ENCODE data around the gene OLFML2A.

Gene OLFML2A

GRCh38 chr9:124800306-124801259 is 23.6 kb downstream of the OLFML2A start:
- Histone ChIP-seq H3K9me3 (ENCODE audit: insufficient read depth, low read depth, low read length) (no peaks in the 10 kb centered on the region), H3F3A (ENCODE audit: low read depth) (no peaks in the 10 kb centered on the region), H3K4me2 (ENCODE audit: low read depth, low read length, poor library complexity, severe bottlenecking) (no peak overlapping the region), H4K20me1 (ENCODE audit: insufficient read depth, low read length, poor library complexity, severe bottlenecking) (no peaks in the 10 kb centered on the region), H3K27me3 (ENCODE audit: insufficient read depth, low read length, poor library complexity, severe bottlenecking) (no peaks in the 10 kb centered on the region), H2AFZ (ENCODE audit: low read length) (no peak overlapping the region), H3K79me2 (ENCODE audit: insufficient read depth, low read length) (no peaks in the 10 kb centered on the region), H3K36me3 (ENCODE audit: insufficient read depth, low read length) (no peaks in the 10 kb centered on the region), H3K9ac (ENCODE audit: low read depth, low read length, poor library complexity, severe bottlenecking) (no peak overlapping the region), H3K9me2 (replicated peaks; ENCODE audit: low read depth, low read length) (no peaks in the 10 kb centered on the region), H3K4me1 (ENCODE audit: insufficient read depth, low read length, poor library complexity, severe bottlenecking) (no peaks in the 10 kb centered on the region), H3K4me3 (ENCODE audit: low read length, poor library complexity, severe bottlenecking) (no peak overlapping the region)
- no peak for TF ChIP-seq CTCF (conservative IDR thresholded peaks at IDR 0.05; ENCODE audit: low read length)
- TF ChIP-seq EZH2phosphoT487 (IDR thresholded peaks at IDR 0.05; ENCODE audit: borderline replicate concordance): no peak

- no peak overlapping the region for H2AFZ ChIP-seq (ENCODE audit: low read length)
- H3K9me3 ChIP-seq (ENCODE audit: insufficient read depth, low read depth, low read length): no peaks in the 10 kb centered on the region
- TF ChIP-seq EZH2phosphoT487 (IDR thresholded peaks at IDR 0.05; ENCODE audit: borderline replicate concordance): no peak
- no peak for TF ChIP-seq CTCF (conservative IDR thresholded peaks at IDR 0.05; ENCODE audit: low read length)
- H3F3A ChIP-seq (ENCODE audit: low read depth): no peaks in the 10 kb centered on the region
- H3K27me3 ChIP-seq (ENCODE audit: insufficient read depth, low read length, poor library complexity, severe bottlenecking): no peaks in the 10 kb centered on the region
- H4K20me1 ChIP-seq (ENCODE audit: insufficient read depth, low read length, poor library complexity, severe bottlenecking): no peaks in the 10 kb centered on the region
- no peaks in the 10 kb centered on the region for H3K79me2 ChIP-seq (ENCODE audit: insufficient read depth, low read length)
- H3K4me2 ChIP-seq (ENCODE audit: low read depth, low read length, poor library complexity, severe bottlenecking): no peak overlapping the region
- H3K36me3 ChIP-seq (ENCODE audit: insufficient read depth, low read length): no peaks in the 10 kb centered on the region
- no peaks in the 10 kb centered on the region for H3K4me1 ChIP-seq (ENCODE audit: insufficient read depth, low read length, poor library complexity, severe bottlenecking)
- H3K9ac ChIP-seq (ENCODE audit: low read depth, low read length, poor library complexity, severe bottlenecking): no peak overlapping the region
- H3K9me2 ChIP-seq (replicated peaks; ENCODE audit: low read depth, low read length): no peaks in the 10 kb centered on the region
- H3K4me3 ChIP-seq (ENCODE audit: low read length, poor library complexity, severe bottlenecking): no peak overlapping the region
Observed at GRCh38 chr9:124801356-124801755, 24.4 kb downstream of the OLFML2A start.

- H3K79me2 ChIP-seq (ENCODE audit: insufficient read depth, low read length): no peaks in the 10 kb centered on the region
- TF ChIP-seq CTCF (conservative IDR thresholded peaks at IDR 0.05; ENCODE audit: low read length) (no peak), EZH2phosphoT487 (IDR thresholded peaks at IDR 0.05; ENCODE audit: borderline replicate concordance) (no peak)
- no peak overlapping the region for H3K9ac ChIP-seq (ENCODE audit: low read depth, low read length, poor library complexity, severe bottlenecking)
- H3K36me3 ChIP-seq (ENCODE audit: insufficient read depth, low read length): no peaks in the 10 kb centered on the region
- no peaks in the 10 kb centered on the region for H3K9me2 ChIP-seq (replicated peaks; ENCODE audit: low read depth, low read length)
- H3F3A ChIP-seq (ENCODE audit: low read depth): no peaks in the 10 kb centered on the region
- no peak overlapping the region for H3K4me3 ChIP-seq (ENCODE audit: low read length, poor library complexity, severe bottlenecking)
- H3K4me1 ChIP-seq (ENCODE audit: insufficient read depth, low read length, poor library complexity, severe bottlenecking): no peaks in the 10 kb centered on the region
- H3K4me2 ChIP-seq (ENCODE audit: low read depth, low read length, poor library complexity, severe bottlenecking): no peak overlapping the region
- H3K9me3 ChIP-seq (ENCODE audit: insufficient read depth, low read depth, low read length): no peaks in the 10 kb centered on the region
- H4K20me1 ChIP-seq (ENCODE audit: insufficient read depth, low read length, poor library complexity, severe bottlenecking): no peaks in the 10 kb centered on the region
- no peak overlapping the region for H2AFZ ChIP-seq (ENCODE audit: low read length)
- no peaks in the 10 kb centered on the region for H3K27me3 ChIP-seq (ENCODE audit: insufficient read depth, low read length, poor library complexity, severe bottlenecking)
Observed at GRCh38 chr9:124802426-124802825, 25.5 kb downstream of the OLFML2A start.
